ENCODE data around the gene ZNFX1.

ZNFX1 gene

GRCh38 chr20:49267327-49267726, 10.5 kb downstream of the ZNFX1 start:
- TF ChIP-seq, protein P1, sequence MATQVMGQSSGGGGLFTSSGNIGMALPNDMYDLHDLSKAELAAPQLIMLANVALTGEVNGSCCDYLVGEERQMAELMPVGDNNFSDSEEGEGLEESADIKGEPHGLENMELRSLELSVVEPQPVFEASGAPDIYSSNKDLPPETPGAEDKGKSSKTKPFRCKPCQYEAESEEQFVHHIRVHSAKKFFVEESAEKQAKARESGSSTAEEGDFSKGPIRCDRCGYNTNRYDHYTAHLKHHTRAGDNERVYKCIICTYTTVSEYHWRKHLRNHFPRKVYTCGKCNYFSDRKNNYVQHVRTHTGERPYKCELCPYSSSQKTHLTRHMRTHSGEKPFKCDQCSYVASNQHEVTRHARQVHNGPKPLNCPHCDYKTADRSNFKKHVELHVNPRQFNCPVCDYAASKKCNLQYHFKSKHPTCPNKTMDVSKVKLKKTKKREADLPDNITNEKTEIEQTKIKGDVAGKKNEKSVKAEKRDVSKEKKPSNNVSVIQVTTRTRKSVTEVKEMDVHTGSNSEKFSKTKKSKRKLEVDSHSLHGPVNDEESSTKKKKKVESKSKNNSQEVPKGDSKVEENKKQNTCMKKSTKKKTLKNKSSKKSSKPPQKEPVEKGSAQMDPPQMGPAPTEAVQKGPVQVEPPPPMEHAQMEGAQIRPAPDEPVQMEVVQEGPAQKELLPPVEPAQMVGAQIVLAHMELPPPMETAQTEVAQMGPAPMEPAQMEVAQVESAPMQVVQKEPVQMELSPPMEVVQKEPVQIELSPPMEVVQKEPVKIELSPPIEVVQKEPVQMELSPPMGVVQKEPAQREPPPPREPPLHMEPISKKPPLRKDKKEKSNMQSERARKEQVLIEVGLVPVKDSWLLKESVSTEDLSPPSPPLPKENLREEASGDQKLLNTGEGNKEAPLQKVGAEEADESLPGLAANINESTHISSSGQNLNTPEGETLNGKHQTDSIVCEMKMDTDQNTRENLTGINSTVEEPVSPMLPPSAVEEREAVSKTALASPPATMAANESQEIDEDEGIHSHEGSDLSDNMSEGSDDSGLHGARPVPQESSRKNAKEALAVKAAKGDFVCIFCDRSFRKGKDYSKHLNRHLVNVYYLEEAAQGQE (IDR thresholded peaks at IDR 0.05; ENCODE audit: insufficient replicate concordance, low read depth), result no peak
- H3K4me3 ChIP-seq (replicated peaks; ENCODE audit: insufficient read depth, low read length), result no peak overlapping the region
- DNase-seq (ENCODE audit: low read depth in 1 of 2, low spot score in 1 of 2), result no peak
- H3K27me3 ChIP-seq (ENCODE audit: insufficient read depth, poor library complexity, severe bottlenecking), result no peaks in the 10 kb centered on the region
- no peak overlapping the region for H3K27ac ChIP-seq (replicated peaks)

- no peak for DNase-seq (ENCODE audit: low read depth in 1 of 2, low spot score in 1 of 2)
- TF ChIP-seq GABPA (IDR thresholded peaks at IDR 0.05; ENCODE audit: low read depth) (no peak), SPI1 (IDR thresholded peaks at IDR 0.05; ENCODE audit: borderline replicate concordance, low read depth) (no peak), POLR2AphosphoS5 (IDR thresholded peaks at IDR 0.05; ENCODE audit: low read depth) (no peak)
- TF ChIP-seq, protein P1 (IDR thresholded peaks at IDR 0.05; ENCODE audit: insufficient replicate concordance, low read depth), result no peak
- TF ChIP-seq, protein P2, sequence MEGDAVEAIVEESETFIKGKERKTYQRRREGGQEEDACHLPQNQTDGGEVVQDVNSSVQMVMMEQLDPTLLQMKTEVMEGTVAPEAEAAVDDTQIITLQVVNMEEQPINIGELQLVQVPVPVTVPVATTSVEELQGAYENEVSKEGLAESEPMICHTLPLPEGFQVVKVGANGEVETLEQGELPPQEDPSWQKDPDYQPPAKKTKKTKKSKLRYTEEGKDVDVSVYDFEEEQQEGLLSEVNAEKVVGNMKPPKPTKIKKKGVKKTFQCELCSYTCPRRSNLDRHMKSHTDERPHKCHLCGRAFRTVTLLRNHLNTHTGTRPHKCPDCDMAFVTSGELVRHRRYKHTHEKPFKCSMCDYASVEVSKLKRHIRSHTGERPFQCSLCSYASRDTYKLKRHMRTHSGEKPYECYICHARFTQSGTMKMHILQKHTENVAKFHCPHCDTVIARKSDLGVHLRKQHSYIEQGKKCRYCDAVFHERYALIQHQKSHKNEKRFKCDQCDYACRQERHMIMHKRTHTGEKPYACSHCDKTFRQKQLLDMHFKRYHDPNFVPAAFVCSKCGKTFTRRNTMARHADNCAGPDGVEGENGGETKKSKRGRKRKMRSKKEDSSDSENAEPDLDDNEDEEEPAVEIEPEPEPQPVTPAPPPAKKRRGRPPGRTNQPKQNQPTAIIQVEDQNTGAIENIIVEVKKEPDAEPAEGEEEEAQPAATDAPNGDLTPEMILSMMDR (IDR thresholded peaks at IDR 0.05; ENCODE audit: insufficient read depth, low read length), result no peak
- Histone ChIP-seq H3K4me3 (replicated peaks; ENCODE audit: insufficient read depth, low read length) (no peak overlapping the region), H3K27me3 (ENCODE audit: insufficient read depth, poor library complexity, severe bottlenecking) (no peaks in the 10 kb centered on the region), H3K27ac (replicated peaks) (no peak overlapping the region)
Measured at GRCh38 chr20:49262444-49262843, 15.4 kb downstream of the ZNFX1 start.

DNA sequence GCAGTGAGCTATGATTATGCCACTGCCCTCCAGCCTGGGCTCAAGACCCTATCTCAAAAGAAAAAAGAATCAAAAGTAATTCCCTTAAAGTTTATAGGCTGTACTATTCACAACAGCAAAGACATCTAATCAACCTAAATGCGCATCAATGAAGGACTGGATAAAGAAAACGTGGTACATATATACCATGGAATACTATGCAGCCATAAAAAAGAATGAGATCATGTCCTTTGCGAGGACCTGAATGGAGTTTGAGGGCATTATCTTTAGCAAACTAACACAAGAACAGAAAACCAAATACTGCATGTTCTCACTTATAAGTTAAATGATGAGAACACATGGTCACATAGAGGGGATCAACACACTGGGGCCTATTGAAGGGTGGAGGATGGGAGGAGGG, 16.7 kb downstream of the ZNFX1 start:
- H3K27me3 ChIP-seq (ENCODE audit: insufficient read depth, poor library complexity, severe bottlenecking), result no peaks in the 10 kb centered on the region
- no peak overlapping the region for H3K27ac ChIP-seq (replicated peaks)
- no peak overlapping the region for H3K4me3 ChIP-seq (replicated peaks; ENCODE audit: insufficient read depth, low read length)
- no peak for DNase-seq (ENCODE audit: low read depth in 1 of 2, low spot score in 1 of 2)
- TF ChIP-seq, protein P1 (IDR thresholded peaks at IDR 0.05; ENCODE audit: insufficient replicate concordance, low read depth), result no peak
- TF ChIP-seq GABPA (IDR thresholded peaks at IDR 0.05; ENCODE audit: low read depth) (no peak), POLR2AphosphoS5 (IDR thresholded peaks at IDR 0.05; ENCODE audit: low read depth) (no peak), SPI1 (IDR thresholded peaks at IDR 0.05; ENCODE audit: borderline replicate concordance, low read depth) (no peak)
- TF ChIP-seq, protein P2 (IDR thresholded peaks at IDR 0.05; ENCODE audit: insufficient read depth, low read length), result no peak

DNA sequence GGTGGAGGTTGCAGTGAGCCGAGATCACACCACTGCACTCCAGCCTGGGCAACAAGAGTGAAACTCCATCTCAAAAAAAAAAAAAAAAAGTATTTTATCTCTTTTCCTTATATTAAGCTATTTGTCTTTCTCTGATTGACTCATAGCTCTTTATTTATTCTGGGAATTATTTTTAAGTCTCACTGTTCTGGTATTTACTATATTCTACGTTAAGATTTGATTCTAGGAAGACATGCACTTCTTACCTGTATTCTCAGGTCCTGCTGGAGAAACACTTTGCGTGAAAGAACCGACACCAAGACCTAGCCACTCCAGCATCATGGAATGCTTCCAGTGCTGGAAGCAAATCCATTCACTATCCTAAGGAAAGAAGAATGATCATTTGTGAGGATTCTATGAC, 17.6 kb downstream of the ZNFX1 start:
- DNase-seq (ENCODE audit: low read depth in 1 of 2, low spot score in 1 of 2), result no peak
- H3K27ac ChIP-seq (replicated peaks), result no peak overlapping the region
- H3K27me3 ChIP-seq (ENCODE audit: insufficient read depth, poor library complexity, severe bottlenecking), result no peaks in the 10 kb centered on the region
- TF ChIP-seq, protein P2 (IDR thresholded peaks at IDR 0.05; ENCODE audit: insufficient read depth, low read length), result no peak
- TF ChIP-seq SPI1 (IDR thresholded peaks at IDR 0.05; ENCODE audit: borderline replicate concordance, low read depth) (no peak), POLR2AphosphoS5 (IDR thresholded peaks at IDR 0.05; ENCODE audit: low read depth) (no peak), GABPA (IDR thresholded peaks at IDR 0.05; ENCODE audit: low read depth) (no peak)
- TF ChIP-seq, protein P1 (IDR thresholded peaks at IDR 0.05; ENCODE audit: insufficient replicate concordance, low read depth), result no peak
- H3K4me3 ChIP-seq (replicated peaks; ENCODE audit: insufficient read depth, low read length), result no peak overlapping the region
